Neutrophil (primary cell): Measurements from ENCODE around the gene EDAR.

ENCODE experiments used
- H3K27ac ChIP-seq: fragments of 200-600 bp; sonication (generic); 2 replicates; pipeline ENCODE4 v1.5.1; 2016; ENCODE audit warnings: mild to moderate bottlenecking, moderate library complexity
- H3K27me3 ChIP-seq: fragments of 200-600 bp; sonication (generic); 2 replicates; pipeline ENCODE4 v1.6.0; 2016; ENCODE audit warnings: mild to moderate bottlenecking
- H3K36me3 ChIP-seq: fragments of 200-600 bp; sonication (generic); 2 replicates; pipeline ENCODE4 v1.5.1; 2017
- H3K4me1 ChIP-seq, 2 experiments: fragments of 200-600 bp in 1 of 2; sonication (generic) in 1 of 2; 1 replicate in 1 of 2; 2 replicates in 1 of 2; pipeline versions ENCODE4 v1.5.1 to v1.6.1; 2013 to 2016; ENCODE audit warnings: low read depth in 1 of 2, low read length in 1 of 2, mild to moderate bottlenecking in 1 of 2, moderate library complexity in 1 of 2; ENCODE audit not compliant: control insufficient read depth in 1 of 2, insufficient read depth in 1 of 2
- H3K4me3 ChIP-seq, 2 experiments: fragments of 200-600 bp in 1 of 2; sonication (generic) in 1 of 2; 1 replicate in 1 of 2; 2 replicates in 1 of 2; pipeline ENCODE4 v1.5.1; 2013 to 2016; ENCODE audit warnings: low read depth in 1 of 2, low read length in 1 of 2, mild to moderate bottlenecking in 1 of 2, moderate library complexity in 1 of 2
- H3K9me3 ChIP-seq: fragments of 200-600 bp; sonication (generic); 2 replicates; pipeline ENCODE4 v1.5.1; 2016
- TF ChIP-seq, protein P1 (sequence below): fragments of 200-600 bp; sonication (generic); IDR thresholded peaks from 2 replicates; pipeline ENCODE4 v1.5.1; 2016; ENCODE audit warnings: antibody characterized with exemption

The EDAR gene

DNA sequence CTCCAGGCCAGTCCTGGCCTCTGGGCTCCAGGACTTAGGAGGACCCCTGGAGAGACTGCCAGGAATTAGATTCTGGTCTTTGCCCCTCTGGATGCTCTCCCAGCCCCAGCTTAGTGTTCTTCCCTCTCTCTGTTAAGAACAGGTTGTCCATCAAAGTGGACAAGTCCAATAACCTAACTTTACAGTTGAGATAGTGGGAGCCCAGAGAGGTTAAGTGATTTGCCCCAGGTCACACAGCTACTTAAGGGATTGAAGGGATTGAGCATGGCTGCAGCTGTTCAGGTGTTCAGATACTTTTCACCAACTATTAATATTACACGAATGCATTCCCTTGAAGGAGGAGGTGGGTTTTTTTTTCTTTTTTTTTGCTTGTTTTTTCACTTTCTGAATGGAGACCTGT lies 57.6 kb downstream of the EDAR start:
- TF ChIP-seq, protein P1, sequence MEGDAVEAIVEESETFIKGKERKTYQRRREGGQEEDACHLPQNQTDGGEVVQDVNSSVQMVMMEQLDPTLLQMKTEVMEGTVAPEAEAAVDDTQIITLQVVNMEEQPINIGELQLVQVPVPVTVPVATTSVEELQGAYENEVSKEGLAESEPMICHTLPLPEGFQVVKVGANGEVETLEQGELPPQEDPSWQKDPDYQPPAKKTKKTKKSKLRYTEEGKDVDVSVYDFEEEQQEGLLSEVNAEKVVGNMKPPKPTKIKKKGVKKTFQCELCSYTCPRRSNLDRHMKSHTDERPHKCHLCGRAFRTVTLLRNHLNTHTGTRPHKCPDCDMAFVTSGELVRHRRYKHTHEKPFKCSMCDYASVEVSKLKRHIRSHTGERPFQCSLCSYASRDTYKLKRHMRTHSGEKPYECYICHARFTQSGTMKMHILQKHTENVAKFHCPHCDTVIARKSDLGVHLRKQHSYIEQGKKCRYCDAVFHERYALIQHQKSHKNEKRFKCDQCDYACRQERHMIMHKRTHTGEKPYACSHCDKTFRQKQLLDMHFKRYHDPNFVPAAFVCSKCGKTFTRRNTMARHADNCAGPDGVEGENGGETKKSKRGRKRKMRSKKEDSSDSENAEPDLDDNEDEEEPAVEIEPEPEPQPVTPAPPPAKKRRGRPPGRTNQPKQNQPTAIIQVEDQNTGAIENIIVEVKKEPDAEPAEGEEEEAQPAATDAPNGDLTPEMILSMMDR: no peak
- Histone ChIP-seq H3K9me3 (no peaks in the 10 kb centered on the region), H3K27ac (no peak overlapping the region), H3K36me3 (no peaks in the 10 kb centered on the region), H3K4me1 (no peaks in the 10 kb centered on the region), H3K27me3 (no peaks in the 10 kb centered on the region), H3K4me3 (no peak overlapping the region)

DNA sequence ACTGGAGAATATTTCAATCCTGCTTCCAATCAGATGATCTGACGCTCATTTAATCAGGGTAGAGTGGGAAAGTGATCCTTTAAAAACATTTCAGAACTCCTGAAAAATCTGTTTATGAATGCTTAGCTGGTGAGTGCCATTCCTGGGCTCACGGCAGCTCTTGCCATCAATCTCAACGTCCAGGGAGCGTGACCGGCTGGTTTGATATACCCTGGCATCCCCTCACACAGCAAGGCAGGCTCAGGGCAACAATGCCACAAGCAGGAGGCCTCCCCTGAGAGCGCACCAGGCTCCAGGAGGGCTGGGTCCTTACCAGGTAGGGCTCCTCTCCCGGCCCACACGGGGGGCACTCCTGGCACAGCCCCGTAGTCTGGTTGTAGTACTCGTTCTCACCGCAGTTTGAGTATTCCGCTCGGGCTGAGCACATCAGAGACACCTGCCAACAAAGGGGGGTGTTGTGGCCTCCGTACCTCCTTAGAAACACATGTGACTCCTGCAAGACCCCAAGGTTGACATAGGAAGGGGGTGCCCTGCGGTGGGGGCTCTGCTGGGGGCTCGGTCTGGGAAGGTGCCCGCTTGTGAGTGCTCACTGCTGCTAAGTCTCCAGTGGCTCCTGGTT lies 59.1 kb downstream of the EDAR start:
- Histone ChIP-seq H3K27ac (no peak overlapping the region), H3K27me3 (no peaks in the 10 kb centered on the region), H3K4me1 (no peaks in the 10 kb centered on the region), H3K4me3 (no peak overlapping the region), H3K36me3 (no peaks in the 10 kb centered on the region), H3K9me3 (no peaks in the 10 kb centered on the region)
- TF ChIP-seq, protein P1: no peak

DNA sequence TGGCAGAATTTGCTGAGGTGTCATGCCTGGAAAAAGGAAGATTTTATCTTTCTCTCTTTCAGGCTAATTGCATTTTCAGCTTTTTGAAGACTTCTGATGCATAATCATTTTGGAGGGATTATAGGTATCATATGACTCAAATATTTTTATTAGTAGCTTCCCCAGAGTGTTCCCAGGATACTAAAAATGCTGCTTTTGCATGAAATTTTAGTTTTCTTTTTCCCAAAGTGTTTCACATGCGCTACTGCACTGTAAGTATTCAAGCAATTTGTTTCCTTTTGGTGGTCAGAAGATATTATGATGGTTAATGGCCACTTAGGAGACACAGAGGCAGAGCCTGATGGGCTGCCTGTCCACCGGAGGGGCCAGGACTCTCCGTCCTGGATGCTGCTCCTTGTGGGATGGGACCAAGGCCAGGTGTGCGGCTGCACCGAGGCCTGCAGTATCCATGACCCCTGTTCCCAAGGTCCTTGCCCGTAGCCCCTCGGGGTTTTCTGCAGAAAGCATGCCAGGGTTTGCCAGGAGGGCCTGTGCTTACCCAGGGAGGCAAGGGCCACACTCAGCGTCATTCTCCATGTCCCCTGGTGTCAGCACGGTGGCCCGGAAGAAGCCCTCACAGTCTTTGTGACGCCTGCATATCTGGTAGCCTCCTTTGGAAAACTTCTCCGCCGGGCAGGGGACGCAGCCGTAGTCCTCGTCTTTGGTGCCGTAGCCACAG lies 60.2 kb downstream of the EDAR start:
- Histone ChIP-seq H3K27ac (no peak overlapping the region), H3K36me3 (no peaks in the 10 kb centered on the region), H3K4me1 (no peaks in the 10 kb centered on the region), H3K9me3 (no peaks in the 10 kb centered on the region), H3K4me3 (no peak overlapping the region), H3K27me3 (no peaks in the 10 kb centered on the region)
- TF ChIP-seq, protein P1: no peak

DNA sequence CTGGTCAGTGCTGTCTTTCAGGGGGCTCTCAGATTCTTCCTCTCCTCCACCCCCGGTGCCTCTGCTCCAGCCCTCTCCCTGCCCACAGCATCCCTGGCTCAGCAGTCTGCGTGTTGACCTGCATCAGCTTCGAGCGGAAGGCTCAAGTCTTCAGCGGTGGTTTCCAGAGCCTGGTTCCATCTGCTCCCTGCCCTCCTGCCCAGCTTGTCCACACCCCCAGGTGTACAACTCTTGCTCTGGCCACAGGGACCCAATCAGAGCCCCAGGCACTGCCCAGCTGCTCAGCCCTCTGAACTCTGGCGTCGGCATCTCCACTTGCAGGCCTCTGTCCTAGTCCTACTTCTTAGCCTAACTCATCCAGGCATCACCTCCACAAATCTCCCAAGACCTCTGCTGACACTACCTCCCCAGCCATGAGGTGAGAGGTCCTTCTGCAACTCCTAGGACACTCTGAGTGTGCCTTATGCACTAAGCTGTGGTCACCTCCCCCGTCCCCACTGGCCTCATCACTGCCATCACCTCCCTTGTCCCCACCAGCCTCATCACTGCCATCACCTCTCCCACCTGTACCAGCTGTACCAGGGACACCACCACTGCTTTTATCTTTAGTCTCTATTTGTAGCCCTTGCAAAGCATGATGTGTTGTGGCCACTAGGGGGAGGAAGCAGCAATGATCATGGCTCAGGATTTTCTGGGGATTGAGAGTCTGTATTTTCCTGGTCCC lies 60.9 kb downstream of the EDAR start:
- no peaks in the 10 kb centered on the region for H3K9me3 ChIP-seq
- no peak overlapping the region for H3K4me3 ChIP-seq
- no peaks in the 10 kb centered on the region for H3K27me3 ChIP-seq
- no peaks in the 10 kb centered on the region for H3K4me1 ChIP-seq
- H3K36me3 ChIP-seq: no peaks in the 10 kb centered on the region
- no peak overlapping the region for H3K27ac ChIP-seq
- TF ChIP-seq, protein P1: no peak

DNA sequence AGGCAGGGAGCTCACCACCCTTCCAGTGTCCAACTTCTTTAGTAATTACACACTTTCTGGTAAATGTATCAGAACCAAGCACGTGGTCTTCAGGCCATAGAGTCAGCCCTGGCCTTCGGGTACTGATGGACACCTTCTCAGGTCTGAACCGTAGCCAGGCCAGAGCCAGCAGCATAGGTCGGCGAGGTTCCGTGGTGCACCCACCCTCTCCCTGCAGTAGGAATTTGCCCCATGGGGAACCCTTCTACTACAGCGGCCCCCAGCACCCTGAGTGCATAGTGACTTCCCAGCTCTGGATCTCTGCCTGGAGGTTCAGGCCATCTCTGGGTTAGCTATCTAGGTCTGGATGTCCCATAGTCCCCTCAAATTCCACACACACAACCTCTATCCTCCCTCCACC lies 61.6 kb downstream of the EDAR start:
- H3K4me1 ChIP-seq: no peaks in the 10 kb centered on the region
- no peaks in the 10 kb centered on the region for H3K9me3 ChIP-seq
- no peaks in the 10 kb centered on the region for H3K36me3 ChIP-seq
- TF ChIP-seq, protein P1: no peak
- no peak overlapping the region for H3K4me3 ChIP-seq
- H3K27me3 ChIP-seq: no peaks in the 10 kb centered on the region
- H3K27ac ChIP-seq: no peak overlapping the region
